Osteocyte (in vitro differentiated cells): ENCODE measurements around the gene TRMT13. TPM values are rescaled to one million over a fixed set of nuclear protein-coding genes. Genes with fewer than 3 reads are reported as not detected.

Source experiments
- DNase-seq: peaks from one replicate; pipeline ENCODE4 v3.0.0; 2021; ENCODE audit warnings: mixed read lengths; ENCODE audit not compliant: unreplicated experiment; ENCODE audit errors: extremely low spot score
- H3K27ac Mint-ChIP-seq: one replicate; pipeline ENCODE4 v1.8.0; 2021; ENCODE audit warnings: mild to moderate bottlenecking, mixed read lengths; ENCODE audit not compliant: unreplicated experiment
- H3K27me3 Mint-ChIP-seq: one replicate; pipeline ENCODE4 v1.8.0; 2021; ENCODE audit warnings: mixed read lengths; ENCODE audit not compliant: unreplicated experiment
- H3K36me3 Mint-ChIP-seq: one replicate; pipeline ENCODE4 v1.8.0; 2021; ENCODE audit warnings: mixed read lengths; ENCODE audit not compliant: unreplicated experiment
- H3K4me1 Mint-ChIP-seq: one replicate; pipeline ENCODE4 v1.8.0; 2021; ENCODE audit warnings: mixed read lengths; ENCODE audit not compliant: unreplicated experiment
- H3K4me3 Mint-ChIP-seq: one replicate; pipeline ENCODE4 v1.8.0; 2021; ENCODE audit warnings: mild to moderate bottlenecking, moderate library complexity, mixed read lengths; ENCODE audit not compliant: unreplicated experiment
- H3K9me3 Mint-ChIP-seq: one replicate; pipeline ENCODE4 v1.8.0; 2021; ENCODE audit warnings: mixed read lengths; ENCODE audit not compliant: unreplicated experiment
- CTCF ChIP-seq: fragments of 200-600 bp; sonication (generic); IDR thresholded peaks from 2 replicates; pipeline ENCODE4 v1.5.0; 2021; ENCODE audit warnings: antibody characterized with exemption, mild to moderate bottlenecking, moderate library complexity
- total RNA-seq: library from RNA; stranded (reverse); gene quantifications from 2 replicates; pipeline ENCODE4 v1.2.1, GENCODE V29; 2021

The TRMT13 gene
- total RNA-seq, 1 donor from 2014 or later = 9.9 TPM

GRCh38 chr1:100101564-100101963 is 31.4 kb upstream of the TRMT13 start:
- no peaks in the 10 kb centered on the region for H3K9me3 Mint-ChIP-seq
- peaks cover 13% of the 10 kb centered on the region for H3K36me3 Mint-ChIP-seq
- TF ChIP-seq CTCF = no peak
- no peak for DNase-seq
- no peaks in the 10 kb centered on the region for H3K27me3 Mint-ChIP-seq
- H3K4me1 Mint-ChIP-seq = no peaks in the 10 kb centered on the region
- no peak overlapping the region for H3K27ac Mint-ChIP-seq
- no peak overlapping the region for H3K4me3 Mint-ChIP-seq

GRCh38 chr1:100107696-100108095 is 25.3 kb upstream of the TRMT13 start:
- H3K27ac Mint-ChIP-seq = no peak overlapping the region

GRCh38 chr1:100109554-100110066 is 23.4 kb upstream of the TRMT13 start:
- H3K36me3 Mint-ChIP-seq = peaks cover 7% of the 10 kb centered on the region
- no peaks in the 10 kb centered on the region for H3K9me3 Mint-ChIP-seq
- no peak for DNase-seq
- TF ChIP-seq CTCF = no peak
- H3K4me1 Mint-ChIP-seq = peaks cover 3% of the 10 kb centered on the region
- no peak overlapping the region for H3K27ac Mint-ChIP-seq
- H3K27me3 Mint-ChIP-seq = no peaks in the 10 kb centered on the region
- no peak overlapping the region for H3K4me3 Mint-ChIP-seq

More at GRCh38 chr1:100107696-100108095, 25.3 kb upstream of the TRMT13 start:
- Mint-ChIP-seq H3K36me3 (peaks cover 5% of the 10 kb centered on the region), H3K4me1 (peaks cover 3% of the 10 kb centered on the region), H3K9me3 (no peaks in the 10 kb centered on the region), H3K27me3 (no peaks in the 10 kb centered on the region), H3K4me3 (no peak overlapping the region)
- TF ChIP-seq CTCF = no peak
- no peak for DNase-seq

- DNase-seq = no peak
- no peaks in the 10 kb centered on the region for H3K9me3 Mint-ChIP-seq
- no peak overlapping the region for H3K27ac Mint-ChIP-seq
- H3K27me3 Mint-ChIP-seq = no peaks in the 10 kb centered on the region
- H3K36me3 Mint-ChIP-seq = peaks cover 7% of the 10 kb centered on the region
- no peak for TF ChIP-seq CTCF
- no peak overlapping the region for H3K4me3 Mint-ChIP-seq
- H3K4me1 Mint-ChIP-seq = peaks cover 3% of the 10 kb centered on the region
Measured at GRCh38 chr1:100115524-100115923, 17.4 kb upstream of the TRMT13 start.

- no peak for DNase-seq
- no peak for TF ChIP-seq CTCF
- Mint-ChIP-seq H3K9me3 (no peaks in the 10 kb centered on the region), H3K36me3 (peaks cover 7% of the 10 kb centered on the region), H3K27ac (no peak overlapping the region), H3K4me3 (no peak overlapping the region), H3K27me3 (no peaks in the 10 kb centered on the region), H3K4me1 (no peaks in the 10 kb centered on the region)
Measured at GRCh38 chr1:100122177-100122576, 10.8 kb upstream of the TRMT13 start.
